HepG2 (cell line): ENCODE data around the gene CPA5. TPM values are rescaled to one million over a fixed set of nuclear protein-coding genes. Genes with fewer than 3 reads are reported as not detected.

Experiments used
- ATAC-seq: fragments of 200-7000 bp; cut with Tn5 transposase; 3 replicates; pipeline ENCODE4 v1.9.1; 2020; ENCODE audit warnings: mild to moderate bottlenecking, moderate library complexity
- BruUV-seq: library from RNA; stranded (reverse); fragments of 400-500 nt; replicated peaks from 2 replicates; lab custom pipeline; 2021; lab: Mats Ljungman, UMichigan
- CTCF ChIA-PET: fragments of 300-600 bp; formaldehyde crosslinking; extraction: SDS; loops from one replicate; lab custom pipeline; 2021; ENCODE audit warnings: low total read pairs, inconsistent platforms, low intra/inter-chr PET ratio; lab: Yijun Ruan, JAX
- POLR2A ChIA-PET: fragments of 350-600 bp; sonication (Branson Sonifier 250); formaldehyde crosslinking; loops from one replicate; lab custom pipeline; 2020; ENCODE audit warnings: antibody characterized with exemption, inconsistent platforms; lab: Yijun Ruan, JAX
- DNase-seq: peaks from one replicate; pipeline ENCODE4 v3.0.0-alpha.2; 2015; ENCODE audit warnings: low spot score
- FAIRE-seq: peaks from 3 replicates; lab custom pipeline; 2011; peaks lifted over from hg19 to GRCh38; lab: Jason Lieb, UNC
- H2AFZ ChIP-seq: one replicate; pipeline ENCODE4 v1.6.1; 2011; ENCODE audit warnings: low read length, inconsistent platforms
- H3K27ac ChIP-seq: fragments of 300-600 bp; 3 replicates; pipeline ENCODE4 v1.8.0; 2011; ENCODE audit warnings: mixed run types, mild to moderate bottlenecking, mixed read lengths, low read length, inconsistent platforms; ENCODE audit not compliant: insufficient read depth; ENCODE audit errors: extremely low read length
- H3K27me3 ChIP-seq, 2 experiments: fragments of 200-600 bp in 1 of 2; 2 replicates in 1 of 2; 3 replicates in 1 of 2; pipeline versions ENCODE4 v1.6.0 to v1.8.0; 2011; ENCODE audit warnings: low read length in 2 of 2, mild to moderate bottlenecking in 2 of 2, moderate library complexity in 2 of 2, inconsistent platforms in 1 of 2; ENCODE audit not compliant: insufficient read depth in 2 of 2, control insufficient read depth in 1 of 2
- H3K36me3 ChIP-seq, 2 experiments: fragments of 200-600 bp in 1 of 2; replicated peaks in 1 of 2; 2 replicates in 1 of 2; 3 replicates in 1 of 2; pipeline versions ENCODE4 v1.5.1 to v1.8.0; 2011; ENCODE audit warnings: low read length in 2 of 2, inconsistent platforms in 1 of 2; ENCODE audit not compliant: insufficient read depth in 2 of 2, control insufficient read depth in 1 of 2
- H3K4me1 ChIP-seq: 2 replicates; pipeline ENCODE4 v1.5.1; 2012; ENCODE audit warnings: low read length, inconsistent platforms; ENCODE audit not compliant: insufficient read depth
- H3K4me2 ChIP-seq: 2 replicates; pipeline ENCODE4 v1.6.0; 2011; ENCODE audit warnings: low read depth, low read length, inconsistent platforms
- H3K4me3 ChIP-seq, 3 experiments: fragments of 200-600 bp in 1 of 3; sonication (generic), shearing (Covaris generic) in 1 of 3; replicated peaks in 1 of 3; 2 replicates each; pipeline ENCODE4 v1.5.1; 2011 to 2016; ENCODE audit warnings: low read length in 3 of 3, inconsistent platforms in 2 of 3, low read depth in 2 of 3, mild to moderate bottlenecking in 2 of 3, control low read depth in 1 of 3, mixed read lengths in 1 of 3; ENCODE audit not compliant: insufficient read depth in 1 of 3
- H3K79me2 ChIP-seq: one replicate; pipeline ENCODE4 v1.6.1; 2011; ENCODE audit warnings: low read length, inconsistent platforms; ENCODE audit not compliant: insufficient read depth
- H3K9ac ChIP-seq: 2 replicates; pipeline ENCODE4 v1.6.0; 2011; ENCODE audit warnings: mild to moderate bottlenecking, low read depth, low read length, inconsistent platforms; ENCODE audit not compliant: insufficient read depth
- H3K9me3 ChIP-seq: 2 replicates; pipeline ENCODE4 v1.5.1; 2012; ENCODE audit warnings: mild to moderate bottlenecking, low read length
- H4K20me1 ChIP-seq: 2 replicates; pipeline ENCODE4 v1.6.0; 2011; ENCODE audit warnings: inconsistent platforms, mild to moderate bottlenecking, low read length, moderate library complexity; ENCODE audit not compliant: insufficient read depth
- GABPA ChIP-seq, 2 experiments: IDR thresholded peaks; 2 replicates each; pipeline ENCODE4 v1.6.1; 2011 to 2016; ENCODE audit warnings: low read depth in 2 of 2, low read length in 1 of 2, missing biosample characterization in 1 of 2, missing genetic modification characterization in 1 of 2
- NFATC3 ChIP-seq: sonication (generic); formaldehyde crosslinking; IDR thresholded peaks from 2 replicates; pipeline ENCODE4 v1.5.1; 2020; ENCODE audit warnings: mild to moderate bottlenecking, missing genetic modification reagents
- SALL1 ChIP-seq: sonication (generic); formaldehyde crosslinking; IDR thresholded peaks from 2 replicates; pipeline ENCODE4 v1.8.0; 2022; ENCODE audit warnings: mild to moderate bottlenecking, missing genetic modification reagents
- TSC22D2 ChIP-seq: sonication (generic); formaldehyde crosslinking; IDR thresholded peaks from 2 replicates; pipeline ENCODE4 v1.5.1; 2020; ENCODE audit warnings: missing genetic modification reagents, mild to moderate bottlenecking, borderline replicate concordance
- ZIK1 ChIP-seq: sonication (generic); formaldehyde crosslinking; IDR thresholded peaks from 2 replicates; pipeline ENCODE4 v1.5.0; 2020; ENCODE audit warnings: mild to moderate bottlenecking, low read depth, missing genetic modification reagents, borderline replicate concordance
- ZNF17 ChIP-seq: sonication (generic); formaldehyde crosslinking; IDR thresholded peaks from 2 replicates; pipeline ENCODE4 v1.5.0; 2020; ENCODE audit warnings: mild to moderate bottlenecking, missing genetic modification reagents
- WGBS: methylation state at CpG from one replicate; pipeline ENCODE4 v1.1.6; 2017; ENCODE audit warnings: low lambda C conversion rate; 5-methylcytosine and 5-hydroxymethylcytosine counted together
- in situ Hi-C: cut with HindIII; loops from 2 replicates; pipeline ENCODE4 v1.10.0; 2017; ENCODE audit warnings: low pct_unique_long_range_greater_than_20kb; ENCODE audit not compliant: extremely low pct_ligation_motif_present
- intact Hi-C: fragments of 100-400 bp; cut with micrococcal nuclease; formaldehyde crosslinking; loops from one replicate; pipeline ENCODE4 v1.10.0; 2022; ENCODE audit not compliant: unreplicated experiment
- polyA plus RNA-seq, 8 experiments: library from polyadenylated mRNA; depleted of rRNA in 3 of 8; stranded (reverse) in 7 of 8; unstranded in 1 of 8; fragments of >200 nt; fragmentation: Illumina TruSeq in 4 of 8; extraction: Trizol in 4 of 8; gene quantifications; 2 replicates each; pipeline versions ENCODE4 v1.2.1 to v1.2.3, GENCODE V29; 2011 to 2016; ENCODE audit warnings: low read depth in 4 of 8, missing spikeins in 1 of 8, mixed read lengths in 1 of 8; ENCODE audit not compliant: insufficient read depth in 1 of 8
- total RNA-seq, 5 experiments: library from RNA; depleted of rRNA; stranded (reverse); fragments of >200 nt; fragmentation: Illumina TruSeq; extraction: Trizol; gene quantifications; 2 replicates each; pipeline ENCODE4 v1.2.3, GENCODE V29; 2016; ENCODE audit warnings: low read depth in 1 of 5
- TF ChIP-seq, protein P1 (sequence below): sonication (generic); formaldehyde crosslinking; IDR thresholded peaks from 2 replicates; pipeline ENCODE4 v1.4.0; 2020; ENCODE audit warnings: mild to moderate bottlenecking, missing genetic modification reagents
- TF ChIP-seq, protein P2 (sequence below): sonication (generic); formaldehyde crosslinking; IDR thresholded peaks from 2 replicates; pipeline ENCODE4 v1.5.1; 2020; ENCODE audit warnings: missing genetic modification reagents, mild to moderate bottlenecking, borderline replicate concordance

The CPA5 gene
- total and polyA plus RNA-seq, 2 of the 13 experiments (the other 11 are each of a cell fraction or from before 2014, with no cell fraction given) = 0.48 TPM; not detected in 1

DNA sequence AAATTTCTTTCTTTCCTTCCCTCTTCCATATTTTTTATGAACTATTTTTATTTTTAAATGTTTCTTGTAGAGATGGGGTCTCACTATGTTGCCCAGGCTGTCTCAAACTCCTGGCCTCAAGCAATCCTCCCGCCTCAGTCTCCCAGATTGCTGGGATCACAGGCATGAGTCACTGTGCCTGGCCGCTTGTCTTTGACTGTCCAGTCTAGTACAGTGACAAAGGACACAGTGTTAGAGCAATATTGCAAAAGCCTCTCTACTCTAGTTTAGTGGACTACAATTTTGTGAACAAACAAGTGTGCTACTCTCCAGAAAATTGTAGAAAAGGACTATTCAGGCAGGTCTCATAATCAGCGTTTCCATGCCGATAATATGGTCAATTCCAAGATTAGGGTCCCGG lies 40.6 kb upstream of the CPA5 start (continued):
- TF ChIP-seq, protein P1, sequence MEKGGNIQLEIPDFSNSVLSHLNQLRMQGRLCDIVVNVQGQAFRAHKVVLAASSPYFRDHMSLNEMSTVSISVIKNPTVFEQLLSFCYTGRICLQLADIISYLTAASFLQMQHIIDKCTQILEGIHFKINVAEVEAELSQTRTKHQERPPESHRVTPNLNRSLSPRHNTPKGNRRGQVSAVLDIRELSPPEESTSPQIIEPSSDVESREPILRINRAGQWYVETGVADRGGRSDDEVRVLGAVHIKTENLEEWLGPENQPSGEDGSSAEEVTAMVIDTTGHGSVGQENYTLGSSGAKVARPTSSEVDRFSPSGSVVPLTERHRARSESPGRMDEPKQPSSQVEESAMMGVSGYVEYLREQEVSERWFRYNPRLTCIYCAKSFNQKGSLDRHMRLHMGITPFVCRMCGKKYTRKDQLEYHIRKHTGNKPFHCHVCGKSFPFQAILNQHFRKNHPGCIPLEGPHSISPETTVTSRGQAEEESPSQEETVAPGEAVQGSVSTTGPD (CRISPR knock-in tag) = no peak
- TF ChIP-seq ZNF17 (CRISPR knock-in tag) (no peak), NFATC3 (CRISPR knock-in tag) (no peak)

DNA sequence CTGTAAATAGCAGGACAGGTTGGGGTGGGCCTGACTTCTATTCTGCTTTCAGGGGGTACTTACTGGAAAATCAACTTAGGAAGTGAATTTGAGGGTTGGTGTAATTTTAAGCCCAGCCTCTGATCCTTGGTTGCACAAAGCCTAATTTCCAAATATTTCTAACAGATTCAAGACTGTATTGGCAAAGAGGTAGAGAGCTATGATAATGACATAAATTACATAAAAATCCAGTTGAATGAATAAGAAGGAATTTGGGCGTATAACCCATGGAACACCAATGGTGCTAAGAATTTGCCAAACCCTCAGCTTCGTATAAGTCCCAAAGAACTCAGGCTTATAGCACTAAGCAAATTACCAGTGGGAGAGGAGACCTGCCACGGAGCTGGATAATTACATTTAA lies 39.7 kb upstream of the CPA5 start:
- no peak overlapping the region for H3K27ac ChIP-seq
- BruUV-seq = no TSS peak
- intact Hi-C loops = no loop called here
- no peaks in the 10 kb centered on the region for H3K79me2 ChIP-seq
- H3K27me3 ChIP-seq = peaks cover 1 to 17% of the 10 kb centered on the region in 2 experiments; a peak in 3 of 5 replicates
- no peak overlapping the region for H3K9ac ChIP-seq
- TF ChIP-seq, protein P2, sequence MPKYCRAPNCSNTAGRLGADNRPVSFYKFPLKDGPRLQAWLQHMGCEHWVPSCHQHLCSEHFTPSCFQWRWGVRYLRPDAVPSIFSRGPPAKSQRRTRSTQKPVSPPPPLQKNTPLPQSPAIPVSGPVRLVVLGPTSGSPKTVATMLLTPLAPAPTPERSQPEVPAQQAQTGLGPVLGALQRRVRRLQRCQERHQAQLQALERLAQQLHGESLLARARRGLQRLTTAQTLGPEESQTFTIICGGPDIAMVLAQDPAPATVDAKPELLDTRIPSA (CRISPR knock-in tag) = no peak
- TF ChIP-seq ZIK1 (no peak), GABPA (IDR thresholded peaks at IDR 0.05; ENCODE audit: low read depth, low read length) (no peak), GABPA (CRISPR knock-in tag; IDR thresholded peaks at IDR 0.05; ENCODE audit: low read depth) (no peak), SALL1 (no peak), TSC22D2 (CRISPR knock-in tag) (no peak)
- CTCF ChIA-PET = no interaction called here
- H3K36me3 ChIP-seq = no peaks in the 10 kb centered on the region
- WGBS = 76% methylated on average over 3 of the region's 3 CpGs
- ATAC-seq = no peak
- H2AFZ ChIP-seq = no peak overlapping the region
- H3K4me3 ChIP-seq = no peak overlapping the region
- H4K20me1 ChIP-seq = no peaks in the 10 kb centered on the region
- H3K4me2 ChIP-seq = no peak overlapping the region
- H3K4me1 ChIP-seq = peaks cover 7% of the 10 kb centered on the region
- no peak for DNase-seq
- POLR2A ChIA-PET = no interaction called here
- in situ Hi-C loops = no loop called here
- no peak for FAIRE-seq
- H3K9me3 ChIP-seq = no peaks in the 10 kb centered on the region
